Stimulated activated CD4-positive, alpha-beta T cell treated with anti-CD3 and anti-CD28 coated beads, Interleukin-12 subunit alpha, Interleukin-12 subunit beta, amount 100 ng/mL, for 4 hours (primary cell): ENCODE data around the gene SUSD3.
"Not testable (repeated sequence)": the region's sequence is repeated elsewhere in the genome, so short reads cannot be mapped to it uniquely, and the experiment has no call there.

Experiments used
- DNase-seq: peaks from one replicate; pipeline ENCODE4 v3.0.0-alpha.2; 2020

SUSD3 gene

GRCh38 chr9:93058355-93059010, at the start of gene SUSD3:
TSS of gene SUSD3 (plus strand) at chr9:93058701. CDS start at chr9:93058743, 42 bp downstream.
- peak; percentile 56 for DNase-seq

GRCh38 chr9:93009337-93010015, 49.0 kb upstream of the SUSD3 start:
- DNase-seq, result no peak

- DNase-seq, result no peak
Measured at GRCh38 chr9:93010056-93010455, 48.4 kb upstream of the SUSD3 start.

GRCh38 chr9:93010704-93011103, 47.8 kb upstream of the SUSD3 start:
- DNase-seq, result no peak

GRCh38 chr9:93011114-93011513, 47.4 kb upstream of the SUSD3 start:
- no peak for DNase-seq

- DNase-seq, result no peak
Measured at GRCh38 chr9:93012963-93013855, 45.3 kb upstream of the SUSD3 start.

GRCh38 chr9:93013856-93014582, 44.5 kb upstream of the SUSD3 start:
- no peak for DNase-seq

- DNase-seq, result not testable (repeated sequence)
Measured at GRCh38 chr9:93015190-93015589, 43.3 kb upstream of the SUSD3 start.

GRCh38 chr9:93017621-93018020, 40.9 kb upstream of the SUSD3 start:
- DNase-seq, result no peak

GRCh38 chr9:93020151-93020550, 38.4 kb upstream of the SUSD3 start:
- no peak for DNase-seq

GRCh38 chr9:93020771-93021670, 37.5 kb upstream of the SUSD3 start:
- DNase-seq, result no peak

GRCh38 chr9:93022066-93022465, 36.4 kb upstream of the SUSD3 start:
- no peak for DNase-seq

- no peak for DNase-seq
Measured at GRCh38 chr9:93022721-93023520, 35.6 kb upstream of the SUSD3 start.

- DNase-seq, result no peak
Measured at GRCh38 chr9:93023521-93023815, 35.0 kb upstream of the SUSD3 start.

- DNase-seq, result no peak
Measured at GRCh38 chr9:93024646-93024910, 33.9 kb upstream of the SUSD3 start.

GRCh38 chr9:93024986-93025630, 33.4 kb upstream of the SUSD3 start:
- DNase-seq, result no peak

- no peak for DNase-seq
Measured at GRCh38 chr9:93025736-93026135, 32.8 kb upstream of the SUSD3 start.

GRCh38 chr9:93026640-93027039, 31.9 kb upstream of the SUSD3 start:
- DNase-seq, result no peak

GRCh38 chr9:93027750-93028149, 30.8 kb upstream of the SUSD3 start:
- DNase-seq, result no peak

- no peak for DNase-seq
Measured at GRCh38 chr9:93028448-93029006, 30.0 kb upstream of the SUSD3 start.
